Uterus (tissue), 2 donors: ENCODE measurements around the gene CACNG3.

Experiments used
- POLR2A ChIP-seq, 2 donors: fragments of 450-650 bp; IDR thresholded peaks; one replicate each; pipeline ENCODE4 v1.6.1; 2016; ENCODE audit warnings: antibody characterized with exemption in 2 of 2, mild to moderate bottlenecking in 1 of 2, moderate library complexity in 1 of 2
- TF ChIP-seq, protein P1 (sequence below), 4 experiments: fragments of 200-600 bp in 2 of 4; fragments of 450-650 bp in 2 of 4; sonication (generic) in 2 of 4; IDR thresholded peaks; one replicate each; pipeline ENCODE4 v1.5.1; 2016 to 2019; ENCODE audit warnings: antibody characterized with exemption in 4 of 4, mild to moderate bottlenecking in 2 of 4, moderate library complexity in 1 of 4

DNA sequence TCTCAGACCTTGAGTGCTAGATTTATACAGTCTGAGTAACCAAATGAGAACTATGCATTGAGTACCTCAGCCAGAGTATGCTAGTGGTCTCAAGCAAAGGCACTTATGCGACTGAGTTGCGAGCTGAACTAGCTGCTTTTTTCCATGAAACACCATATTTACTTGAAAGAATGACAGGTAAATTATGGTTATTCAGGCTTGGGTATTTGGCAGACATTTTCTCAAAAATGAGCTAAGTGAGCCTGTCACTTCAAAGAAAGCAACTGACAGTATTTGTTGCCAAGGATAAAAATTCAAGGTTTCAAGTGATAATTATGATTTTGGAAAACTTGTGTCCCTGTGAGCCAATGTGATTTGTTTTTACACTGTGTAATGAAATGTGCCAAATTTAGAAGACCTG, 19.3 kb downstream of the CACNG3 start:
- TF ChIP-seq POLR2A (IDR thresholded peaks at IDR 0.05), result no peak
- TF ChIP-seq, protein P1, sequence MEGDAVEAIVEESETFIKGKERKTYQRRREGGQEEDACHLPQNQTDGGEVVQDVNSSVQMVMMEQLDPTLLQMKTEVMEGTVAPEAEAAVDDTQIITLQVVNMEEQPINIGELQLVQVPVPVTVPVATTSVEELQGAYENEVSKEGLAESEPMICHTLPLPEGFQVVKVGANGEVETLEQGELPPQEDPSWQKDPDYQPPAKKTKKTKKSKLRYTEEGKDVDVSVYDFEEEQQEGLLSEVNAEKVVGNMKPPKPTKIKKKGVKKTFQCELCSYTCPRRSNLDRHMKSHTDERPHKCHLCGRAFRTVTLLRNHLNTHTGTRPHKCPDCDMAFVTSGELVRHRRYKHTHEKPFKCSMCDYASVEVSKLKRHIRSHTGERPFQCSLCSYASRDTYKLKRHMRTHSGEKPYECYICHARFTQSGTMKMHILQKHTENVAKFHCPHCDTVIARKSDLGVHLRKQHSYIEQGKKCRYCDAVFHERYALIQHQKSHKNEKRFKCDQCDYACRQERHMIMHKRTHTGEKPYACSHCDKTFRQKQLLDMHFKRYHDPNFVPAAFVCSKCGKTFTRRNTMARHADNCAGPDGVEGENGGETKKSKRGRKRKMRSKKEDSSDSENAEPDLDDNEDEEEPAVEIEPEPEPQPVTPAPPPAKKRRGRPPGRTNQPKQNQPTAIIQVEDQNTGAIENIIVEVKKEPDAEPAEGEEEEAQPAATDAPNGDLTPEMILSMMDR (IDR thresholded peaks at IDR 0.05), result no peak
